CD4-positive, alpha-beta T cell treated with Interleukin-15 for 4 hours (primary cell): ENCODE results near the gene SCGB1C2.
"Not testable (repeated sequence)": the region's sequence is repeated elsewhere in the genome, so short reads cannot be mapped to it uniquely, and the experiment has no call there.

Source experiments
- DNase-seq: peaks from one replicate; pipeline ENCODE4 v3.0.0-alpha.2; 2020; ENCODE audit warnings: low spot score

Gene SCGB1C2

GRCh38 chr17:137166-137807 lies at the start of gene SCGB1C2:
SCGB1C2 (plus strand) TSS chr17:137569; CDS start chr17:137591, 22 bp downstream.
- not testable (repeated sequence) for DNase-seq

GRCh38 chr17:113111-113510 lies 24.3 kb upstream of the SCGB1C2 start:
- not testable (repeated sequence) for DNase-seq

- peak; percentile 66 for DNase-seq
Observed at GRCh38 chr17:118339-118917, 18.9 kb upstream of the SCGB1C2 start.

GRCh38 chr17:133932-134331 lies 3.4 kb upstream of the SCGB1C2 start:
- DNase-seq: not testable (repeated sequence)

GRCh38 chr17:134332-134785 lies 3.0 kb upstream of the SCGB1C2 start:
- not testable (repeated sequence) for DNase-seq

GRCh38 chr17:135022-135421 lies 2.3 kb upstream of the SCGB1C2 start:
- DNase-seq: not testable (repeated sequence)

GRCh38 chr17:135895-136294 lies 1.5 kb upstream of the SCGB1C2 start:
- DNase-seq: not testable (repeated sequence)

- peak; percentile 79 for DNase-seq
Observed at GRCh38 chr17:136531-136930, 838 bp upstream of the SCGB1C2 start.

- DNase-seq: not testable (repeated sequence)
Observed at GRCh38 chr17:139401-140205, 2.2 kb downstream of the SCGB1C2 start.

GRCh38 chr17:142102-142661 lies 4.8 kb downstream of the SCGB1C2 start:
- DNase-seq: no peak

- no peak for DNase-seq
Observed at GRCh38 chr17:142876-143784, 5.8 kb downstream of the SCGB1C2 start.

- DNase-seq: peak; percentile 84
Observed at GRCh38 chr17:143785-144281, 6.5 kb downstream of the SCGB1C2 start.

GRCh38 chr17:144936-145670 lies 7.7 kb downstream of the SCGB1C2 start:
- no peak for DNase-seq

- no peak for DNase-seq
Observed at GRCh38 chr17:145671-146541, 8.5 kb downstream of the SCGB1C2 start.

GRCh38 chr17:146546-146945 lies 9.2 kb downstream of the SCGB1C2 start:
- DNase-seq: no peak

GRCh38 chr17:146983-147761 lies 9.8 kb downstream of the SCGB1C2 start:
- DNase-seq: no peak

GRCh38 chr17:147796-148740 lies 10.7 kb downstream of the SCGB1C2 start:
- DNase-seq: no peak

GRCh38 chr17:148757-149156 lies 11.4 kb downstream of the SCGB1C2 start:
- no peak for DNase-seq
